MM.1S (cell line): ENCODE results near the gene BTBD8.

Experiments
- CTCF ChIP-seq: fragments of 300-600 bp; sonication (generic); IDR thresholded peaks from 2 replicates; pipeline ENCODE4 v1.5.1; 2016; ENCODE audit warnings: antibody characterized with exemption, low read length, mixed read lengths
- EZH2 ChIP-seq: fragments of 300-600 bp; sonication (generic); optimal IDR thresholded peaks from 2 replicates; pipeline ENCODE3; 2017; ENCODE audit warnings: low read depth, mild to moderate bottlenecking, antibody characterized with exemption, low read length, mixed read lengths
- EZH2phosphoT487 ChIP-seq: fragments of 300-600 bp; sonication (generic); IDR thresholded peaks from 2 replicates; pipeline ENCODE4 v1.6.1; 2018; ENCODE audit warnings: antibody characterized with exemption, low read length

- no peak for TF ChIP-seq CTCF
- no peak for TF ChIP-seq EZH2
- TF ChIP-seq EZH2phosphoT487 = no peak
Observed at GRCh38 chr1:92094090-92094489, 13.9 kb downstream of the BTBD8 start.
